OCI-LY1 (cell line): ENCODE results near the gene TMEM267.

Source experiments
- H2AFZ ChIP-seq: fragments of 200-600 bp; sonication (generic), shearing (Covaris generic); 2 replicates; pipeline ENCODE4 v1.6.0; 2014; ENCODE audit warnings: antibody characterized with exemption, mild to moderate bottlenecking, low read length
- H3F3A ChIP-seq: fragments of 200-600 bp; sonication (generic), shearing (Covaris generic); 2 replicates; pipeline ENCODE4 v1.6.0; 2014; ENCODE audit warnings: mild to moderate bottlenecking, antibody characterized with exemption, low read length, moderate library complexity; ENCODE audit not compliant: insufficient read depth
- H3K27ac ChIP-seq: fragments of 200-600 bp; sonication (generic); 2 replicates; pipeline ENCODE4 v1.5.1; 2014; ENCODE audit warnings: low read length, mixed run types, mild to moderate bottlenecking, low read depth; ENCODE audit not compliant: poor library complexity, severe bottlenecking
- H3K27me3 ChIP-seq: fragments of 200-600 bp; sonication (generic); 2 replicates; pipeline ENCODE4 v1.6.0; 2014; ENCODE audit warnings: antibody characterized with exemption, mild to moderate bottlenecking, low read length, moderate library complexity; ENCODE audit not compliant: insufficient read depth
- H3K36me3 ChIP-seq: fragments of 200-600 bp; sonication (generic); 2 replicates; pipeline ENCODE4 v1.6.1; 2014; ENCODE audit warnings: mild to moderate bottlenecking, antibody characterized with exemption, low read length, moderate library complexity, mixed read lengths; ENCODE audit not compliant: insufficient read depth
- H3K4me1 ChIP-seq: fragments of 200-600 bp; sonication (generic); 2 replicates; pipeline ENCODE4 v1.5.1; 2014; ENCODE audit warnings: mild to moderate bottlenecking, low read length, moderate library complexity; ENCODE audit not compliant: insufficient read depth, severe bottlenecking
- H3K4me2 ChIP-seq: fragments of 200-600 bp; sonication (generic), shearing (Covaris generic); 2 replicates; pipeline ENCODE4 v1.6.1; 2014; ENCODE audit warnings: low read length
- H3K4me3 ChIP-seq: fragments of 200-600 bp; sonication (generic); 2 replicates; pipeline ENCODE4 v1.5.1; 2014; ENCODE audit warnings: low read length, low read depth, mild to moderate bottlenecking, mixed read lengths; ENCODE audit not compliant: poor library complexity, severe bottlenecking
- H3K79me2 ChIP-seq: fragments of 200-600 bp; shearing (Covaris generic); 2 replicates; pipeline ENCODE4 v1.6.1; 2016; ENCODE audit warnings: mixed run types, low read length, mixed read lengths; ENCODE audit not compliant: insufficient read depth
- H3K9ac ChIP-seq: fragments of 200-600 bp; sonication (generic), shearing (Covaris generic); 2 replicates; pipeline ENCODE4 v1.6.1; 2014; ENCODE audit warnings: mild to moderate bottlenecking, low read length, mixed read lengths
- H3K9me2 ChIP-seq: fragments of 200-600 bp; sonication (generic), shearing (Covaris generic); 2 replicates; pipeline ENCODE4 v1.6.1; 2014; ENCODE audit warnings: low read depth, mild to moderate bottlenecking, low read length, mixed read lengths
- H3K9me3 ChIP-seq: fragments of 200-600 bp; shearing (Covaris generic); 2 replicates; pipeline ENCODE4 v1.6.1; 2014; ENCODE audit warnings: low read length, mixed read lengths
- H4K20me1 ChIP-seq: fragments of 200-600 bp; sonication (generic), shearing (Covaris generic); 2 replicates; pipeline ENCODE4 v1.6.0; 2016; ENCODE audit warnings: mild to moderate bottlenecking, low read length; ENCODE audit not compliant: insufficient read depth
- EZH2 ChIP-seq: fragments of 200-600 bp; sonication (generic), shearing (Covaris generic); IDR thresholded peaks from 2 replicates; pipeline ENCODE4 v1.8.0; 2017; ENCODE audit warnings: borderline replicate concordance, mixed run types, mild to moderate bottlenecking, antibody characterized with exemption, low read length, moderate library complexity, mixed read lengths
- TF ChIP-seq, protein P1 (sequence below): fragments of 200-600 bp; sonication (generic), shearing (Covaris generic); IDR thresholded peaks from 2 replicates; pipeline ENCODE4 v1.5.1; 2017; ENCODE audit warnings: mild to moderate bottlenecking, antibody characterized with exemption, low read length, moderate library complexity, mixed read lengths

Gene TMEM267

DNA sequence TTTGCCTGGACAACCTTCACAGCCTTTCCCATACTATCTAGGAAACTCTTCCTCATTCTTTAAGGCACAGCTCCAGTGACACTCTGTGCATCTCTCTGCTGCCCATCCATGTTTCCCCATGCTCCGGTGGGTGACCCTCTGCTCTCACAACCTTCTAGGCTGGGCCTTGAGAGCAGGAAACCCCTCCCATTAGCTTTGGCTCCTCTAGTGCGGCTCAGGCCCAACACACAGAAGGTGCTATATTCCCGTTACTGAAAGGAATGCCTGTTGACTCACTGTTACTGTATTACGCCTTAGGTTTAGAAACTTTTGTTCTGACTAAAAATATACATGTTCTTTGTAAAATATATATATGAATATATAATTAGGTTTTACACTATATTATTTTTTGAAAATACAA is 63.4 kb downstream of the TMEM267 start:
- Histone ChIP-seq H2AFZ (no peak overlapping the region), H3K36me3 (no peaks in the 10 kb centered on the region), H3K9ac (no peak overlapping the region), H3K4me3 (no peak overlapping the region), H3K9me2 (no peaks in the 10 kb centered on the region), H3K9me3 (no peaks in the 10 kb centered on the region), H3K4me2 (no peak overlapping the region), H3K27ac (no peak overlapping the region), H3K4me1 (no peaks in the 10 kb centered on the region), H3K79me2 (no peaks in the 10 kb centered on the region), H4K20me1 (no peaks in the 10 kb centered on the region), H3F3A (no peaks in the 10 kb centered on the region), H3K27me3 (no peaks in the 10 kb centered on the region)
- TF ChIP-seq, protein P1, sequence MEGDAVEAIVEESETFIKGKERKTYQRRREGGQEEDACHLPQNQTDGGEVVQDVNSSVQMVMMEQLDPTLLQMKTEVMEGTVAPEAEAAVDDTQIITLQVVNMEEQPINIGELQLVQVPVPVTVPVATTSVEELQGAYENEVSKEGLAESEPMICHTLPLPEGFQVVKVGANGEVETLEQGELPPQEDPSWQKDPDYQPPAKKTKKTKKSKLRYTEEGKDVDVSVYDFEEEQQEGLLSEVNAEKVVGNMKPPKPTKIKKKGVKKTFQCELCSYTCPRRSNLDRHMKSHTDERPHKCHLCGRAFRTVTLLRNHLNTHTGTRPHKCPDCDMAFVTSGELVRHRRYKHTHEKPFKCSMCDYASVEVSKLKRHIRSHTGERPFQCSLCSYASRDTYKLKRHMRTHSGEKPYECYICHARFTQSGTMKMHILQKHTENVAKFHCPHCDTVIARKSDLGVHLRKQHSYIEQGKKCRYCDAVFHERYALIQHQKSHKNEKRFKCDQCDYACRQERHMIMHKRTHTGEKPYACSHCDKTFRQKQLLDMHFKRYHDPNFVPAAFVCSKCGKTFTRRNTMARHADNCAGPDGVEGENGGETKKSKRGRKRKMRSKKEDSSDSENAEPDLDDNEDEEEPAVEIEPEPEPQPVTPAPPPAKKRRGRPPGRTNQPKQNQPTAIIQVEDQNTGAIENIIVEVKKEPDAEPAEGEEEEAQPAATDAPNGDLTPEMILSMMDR, result no peak

DNA sequence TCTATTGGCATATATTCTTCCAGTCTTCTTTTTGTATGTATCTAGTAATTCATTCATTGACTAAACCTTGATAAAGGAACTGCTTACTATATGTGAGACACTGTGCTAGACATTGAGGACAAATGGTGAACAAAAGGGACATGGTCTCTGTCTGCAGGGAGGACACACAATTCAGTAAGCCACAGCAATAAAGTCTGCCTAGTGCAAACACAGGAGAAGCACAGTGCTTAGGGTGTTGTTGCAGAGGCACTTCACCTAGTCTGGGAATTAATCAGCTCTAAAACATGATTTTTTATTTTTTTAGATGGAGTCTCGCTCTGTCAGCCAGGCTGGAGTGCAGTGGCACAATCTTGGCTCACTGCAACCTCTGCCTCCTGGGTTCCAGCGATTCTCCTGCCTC is 65.1 kb downstream of the TMEM267 start:
- Histone ChIP-seq H2AFZ (no peak overlapping the region), H3K27me3 (no peaks in the 10 kb centered on the region), H3F3A (no peaks in the 10 kb centered on the region)

DNA sequence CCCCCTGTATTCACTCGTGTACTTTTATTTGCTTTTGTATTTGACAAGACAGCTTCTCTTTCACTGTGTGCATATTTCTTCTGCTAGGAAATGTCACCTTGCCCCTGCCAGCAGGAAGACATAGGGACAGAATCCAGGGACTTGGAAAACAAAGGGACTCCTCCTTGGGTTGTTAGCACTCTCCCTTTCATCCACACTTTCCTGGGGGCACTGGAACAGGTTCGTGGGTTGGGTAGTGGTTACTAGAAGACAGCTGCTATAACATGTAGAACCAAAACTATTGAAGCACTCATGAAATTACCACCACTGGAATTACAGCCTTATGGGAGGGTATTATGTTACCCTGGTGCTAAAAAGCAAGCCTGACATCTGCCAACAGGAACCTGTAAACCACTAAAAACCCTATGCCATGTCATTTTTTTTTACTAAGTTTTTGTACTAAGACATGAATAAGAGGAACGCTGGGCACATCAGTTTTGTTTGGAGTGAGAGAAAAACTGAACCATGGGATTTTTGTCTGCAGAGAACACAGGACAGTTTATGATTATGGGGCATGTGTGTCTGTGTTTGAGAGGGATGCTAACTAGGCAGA is 66.8 kb downstream of the TMEM267 start:
- Histone ChIP-seq H3K27ac (no peak overlapping the region), H4K20me1 (no peaks in the 10 kb centered on the region), H3K4me3 (no peak overlapping the region), H3K9ac (no peak overlapping the region), H2AFZ (no peak overlapping the region), H3K9me2 (no peaks in the 10 kb centered on the region), H3K4me2 (no peak overlapping the region), H3K9me3 (no peaks in the 10 kb centered on the region), H3K36me3 (no peaks in the 10 kb centered on the region), H3K79me2 (no peaks in the 10 kb centered on the region), H3K4me1 (no peaks in the 10 kb centered on the region), H3F3A (no peaks in the 10 kb centered on the region), H3K27me3 (no peaks in the 10 kb centered on the region)
- TF ChIP-seq, protein P1, result no peak
- TF ChIP-seq EZH2, result no peak

More for the DNA sequence above, 65.1 kb downstream of the TMEM267 start:
- H3K27ac ChIP-seq, result no peak overlapping the region
- no peak overlapping the region for H3K4me2 ChIP-seq
- no peak overlapping the region for H3K9ac ChIP-seq
- no peaks in the 10 kb centered on the region for H3K9me2 ChIP-seq
- no peaks in the 10 kb centered on the region for H3K36me3 ChIP-seq
- no peaks in the 10 kb centered on the region for H4K20me1 ChIP-seq
- TF ChIP-seq, protein P1, result no peak
- no peak for TF ChIP-seq EZH2
- no peaks in the 10 kb centered on the region for H3K79me2 ChIP-seq
- H3K4me3 ChIP-seq, result no peak overlapping the region
- H3K4me1 ChIP-seq, result no peaks in the 10 kb centered on the region
- H3K9me3 ChIP-seq, result no peaks in the 10 kb centered on the region
